H1 (cell line): ENCODE measurements around the gene CFB. TPM values are rescaled to one million over a fixed set of nuclear protein-coding genes. Genes with fewer than 3 reads are reported as not detected.

ENCODE experiments used
- CTCF ChIA-PET: fragments of 300-600 bp; sonication (Branson Sonifier 250); formaldehyde crosslinking; loops from one replicate; lab custom pipeline; 2021; ENCODE audit not compliant: partially characterized antibody; lab: Charles Lee
- POLR2A ChIA-PET: fragments of 300-600 bp; sonication (Branson Sonifier 250); formaldehyde crosslinking; loops from one replicate; lab custom pipeline; 2021; ENCODE audit warnings: inconsistent platforms; ENCODE audit not compliant: partially characterized antibody; lab: Charles Lee
- DNase-seq, 2 experiments: peaks; one replicate each; pipeline versions ENCODE4 v3.0.0 to v3.0.0-alpha.2; 2010 to 2022; ENCODE audit warnings: low spot score in 2 of 2, low read depth in 1 of 2, mixed read lengths in 1 of 2
- FAIRE-seq: peaks from 2 replicates; lab custom pipeline; 2011; peaks lifted over from hg19 to GRCh38; lab: Jason Lieb, UNC
- H2AFZ ChIP-seq: 2 replicates; pipeline ENCODE4 v1.8.1; 2012; ENCODE audit warnings: low read length, inconsistent platforms
- H2AK5ac ChIP-seq: 2 replicates; pipeline ENCODE4 v1.6.1; 2013; ENCODE audit warnings: low read depth, low read length
- H2BK120ac ChIP-seq: replicated peaks from 2 replicates; pipeline ENCODE3; 2013; ENCODE audit warnings: low read depth, low read length, inconsistent platforms
- H2BK12ac ChIP-seq: 2 replicates; pipeline ENCODE4 v1.6.1; 2013; ENCODE audit warnings: low read depth, low read length
- H2BK15ac ChIP-seq: 2 replicates; pipeline ENCODE4 v1.6.1; 2013; ENCODE audit warnings: low read length
- H2BK20ac ChIP-seq: 2 replicates; pipeline ENCODE4 v1.6.1; 2013; ENCODE audit warnings: low read length
- H2BK5ac ChIP-seq: 2 replicates; pipeline ENCODE4 v1.6.1; 2013; ENCODE audit warnings: low read depth, low read length
- H3K14ac ChIP-seq: 2 replicates; pipeline ENCODE4 v1.6.1; 2013; ENCODE audit warnings: inconsistent platforms; ENCODE audit not compliant: insufficient read length
- H3K18ac ChIP-seq: 2 replicates; pipeline ENCODE4 v1.6.1; 2013; ENCODE audit warnings: low read length; ENCODE audit errors: extremely low read depth
- H3K23ac ChIP-seq: 2 replicates; pipeline ENCODE4 v1.6.1; 2013; ENCODE audit warnings: inconsistent platforms; ENCODE audit not compliant: insufficient read length
- H3K23me2 ChIP-seq: 2 replicates; pipeline ENCODE4 v1.6.1; 2013; ENCODE audit warnings: low read depth, low read length
- H3K27ac ChIP-seq: 2 replicates; pipeline ENCODE4 v1.6.1; 2011; ENCODE audit warnings: low read depth, low read length, inconsistent platforms
- H3K27me3 ChIP-seq, 4 experiments: replicated peaks in 1 of 4; 1 replicate in 1 of 4; 2 replicates in 3 of 4; pipeline versions ENCODE4 v1.6.1 to v1.8.1; 2011 to 2013; ENCODE audit warnings: low read length in 3 of 4, mild to moderate bottlenecking in 3 of 4, inconsistent platforms in 2 of 4, mixed read lengths in 2 of 4, moderate library complexity in 1 of 4; ENCODE audit not compliant: control insufficient read depth in 3 of 4, insufficient read depth in 3 of 4; ENCODE audit errors: extremely low read depth in 1 of 4
- H3K36me3 ChIP-seq, 4 experiments: 2 replicates each; pipeline versions ENCODE4 v1.6.1 to v1.8.1; 2011 to 2013; ENCODE audit warnings: mild to moderate bottlenecking in 4 of 4, low read length in 3 of 4, moderate library complexity in 2 of 4, control low read depth in 1 of 4, inconsistent platforms in 1 of 4; ENCODE audit not compliant: insufficient read depth in 4 of 4, control insufficient read depth in 2 of 4
- H3K4ac ChIP-seq: replicated peaks from 2 replicates; pipeline ENCODE3; 2013; ENCODE audit warnings: low read length, low read depth, mixed read lengths, inconsistent platforms; ENCODE audit not compliant: insufficient read length
- H3K4me1 ChIP-seq, 4 experiments: replicated peaks in 1 of 4; 1 replicate in 1 of 4; 2 replicates in 3 of 4; pipeline versions ENCODE4 v1.6.1 to v1.8.1; 2011 to 2013; ENCODE audit warnings: low read length in 3 of 4, inconsistent platforms in 2 of 4, mixed read lengths in 1 of 4; ENCODE audit not compliant: insufficient read depth in 4 of 4, control insufficient read depth in 3 of 4
- H3K4me2 ChIP-seq, 2 experiments: 2 replicates each; pipeline versions ENCODE4 v1.6.1 to v1.8.1; 2011 to 2013; ENCODE audit warnings: low read depth in 2 of 2, low read length in 2 of 2, control low read depth in 1 of 2, inconsistent platforms in 1 of 2, mild to moderate bottlenecking in 1 of 2; ENCODE audit not compliant: insufficient read depth in 1 of 2
- H3K4me3 ChIP-seq, 4 experiments: fragments of 200-600, 300-600 bp in 1 of 4; sonication (generic), shearing (Covaris generic), sonication (Bioruptor Twin) in 1 of 4; 2 replicates each; pipeline versions ENCODE4 v1.5.1 to v1.8.1; 2011 to 2016; ENCODE audit warnings: low read length in 4 of 4, low read depth in 3 of 4, control low read depth in 2 of 4, inconsistent platforms in 2 of 4, mild to moderate bottlenecking in 2 of 4, mixed read lengths in 1 of 4, moderate library complexity in 1 of 4; ENCODE audit not compliant: insufficient read depth in 2 of 4; ENCODE audit errors: extremely low read depth in 1 of 4
- H3K56ac ChIP-seq: replicated peaks from 2 replicates; pipeline ENCODE3; 2013; ENCODE audit warnings: low read depth, mild to moderate bottlenecking, mixed read lengths, low read length, inconsistent platforms; ENCODE audit not compliant: insufficient read length
- H3K79me1 ChIP-seq: 2 replicates; pipeline ENCODE4 v1.6.1; 2013; ENCODE audit warnings: low read depth, low read length, control low read depth
- H3K79me2 ChIP-seq, 2 experiments: 2 replicates each; pipeline versions ENCODE4 v1.6.1 to v1.8.1; 2012 to 2013; ENCODE audit warnings: low read length in 2 of 2, mild to moderate bottlenecking in 2 of 2, inconsistent platforms in 1 of 2; ENCODE audit not compliant: insufficient read depth in 2 of 2, control insufficient read depth in 1 of 2
- H3K9ac ChIP-seq, 4 experiments: replicated peaks in 1 of 4; 1 replicate in 1 of 4; 2 replicates in 3 of 4; pipeline versions ENCODE4 v1.6.1 to v1.8.1; 2011 to 2013; ENCODE audit warnings: low read depth in 3 of 4, low read length in 3 of 4, control low read depth in 2 of 4, mild to moderate bottlenecking in 2 of 4, moderate library complexity in 2 of 4, inconsistent platforms in 1 of 4; ENCODE audit errors: extremely low read depth in 1 of 4
- H3K9me3 ChIP-seq, 2 experiments: 2 replicates each; pipeline versions ENCODE4 v1.6.1 to v1.8.1; 2012 to 2013; ENCODE audit warnings: mild to moderate bottlenecking in 2 of 2, moderate library complexity in 2 of 2, control low read depth in 1 of 2, inconsistent platforms in 1 of 2, low read depth in 1 of 2, low read length in 1 of 2, mixed read lengths in 1 of 2; ENCODE audit not compliant: insufficient read depth in 2 of 2
- H4K20me1 ChIP-seq, 2 experiments: replicated peaks in 1 of 2; 2 replicates each; pipeline versions ENCODE3 to v1.8.1; 2011 to 2013; ENCODE audit warnings: inconsistent platforms in 2 of 2, low read length in 2 of 2, mild to moderate bottlenecking in 1 of 2; ENCODE audit not compliant: insufficient read depth in 2 of 2, control insufficient read depth in 1 of 2
- H4K5ac ChIP-seq: 2 replicates; pipeline ENCODE4 v1.6.1; 2013; ENCODE audit warnings: low read length, low read depth, mixed read lengths, inconsistent platforms; ENCODE audit not compliant: insufficient read length
- H4K8ac ChIP-seq: 2 replicates; pipeline ENCODE4 v1.8.0; 2013; ENCODE audit warnings: mild to moderate bottlenecking, moderate library complexity, low read length, inconsistent platforms; ENCODE audit not compliant: insufficient read depth; ENCODE audit errors: extremely low read depth
- H4K91ac ChIP-seq: replicated peaks from 2 replicates; pipeline ENCODE3; 2013; ENCODE audit warnings: low read length, mixed read lengths, inconsistent platforms; ENCODE audit not compliant: insufficient read length
- CHD2 ChIP-seq: IDR thresholded peaks from 2 replicates; pipeline ENCODE4 v1.6.1; 2012; ENCODE audit warnings: low read length, improper control_type of control experiment
- RAD21 ChIP-seq, 2 experiments: IDR thresholded peaks in 1 of 2; conservative IDR thresholded peaks in 1 of 2; 2 replicates each; pipeline ENCODE4 v1.6.1; 2011; ENCODE audit warnings: low read depth in 2 of 2, low read length in 2 of 2, improper control_type of control experiment in 1 of 2, inconsistent platforms in 1 of 2, mild to moderate bottlenecking in 1 of 2, moderate library complexity in 1 of 2
- RBBP5 ChIP-seq: IDR thresholded peaks from 2 replicates; pipeline ENCODE4 v1.7.1; 2012; ENCODE audit warnings: low read depth, mild to moderate bottlenecking, inconsistent platforms, low read length, moderate library complexity, borderline replicate concordance
- SIN3A ChIP-seq, 2 experiments: IDR thresholded peaks in 1 of 2; conservative IDR thresholded peaks in 1 of 2; 2 replicates each; pipeline ENCODE4 v1.6.1; 2011 to 2012; ENCODE audit warnings: low read length in 2 of 2, improper control_type of control experiment in 1 of 2, low read depth in 1 of 2, mild to moderate bottlenecking in 1 of 2
- YY1 ChIP-seq: IDR thresholded peaks from 2 replicates; pipeline ENCODE4 v1.6.1; 2011; ENCODE audit warnings: low read depth, mild to moderate bottlenecking, low read length
- WGBS, 2 experiments: shearing (Covaris generic) in 1 of 2; methylation state at CpG; one replicate each; pipeline versions ENCODE4 v1.1.6 to v1.1.7; 2013 to 2015; ENCODE audit warnings: low lambda C conversion rate in 2 of 2, mixed read lengths in 2 of 2, inconsistent platforms in 1 of 2, low coverage in 1 of 2, missing lambda C conversion rate in 1 of 2; ENCODE audit not compliant: insufficient replicate concordance in 2 of 2, insufficient coverage in 1 of 2, insufficient read length in 1 of 2; ENCODE audit errors: extremely low coverage in 1 of 2, missing lambda C conversion rate in 1 of 2; 5-methylcytosine and 5-hydroxymethylcytosine counted together
- polyA plus RNA-seq, 7 experiments: library from polyadenylated mRNA; depleted of rRNA in 3 of 7; stranded (reverse) in 5 of 7; unstranded in 2 of 7; fragments of >200 nt in 5 of 7; fragments of 200-250 nt in 2 of 7; gene quantifications; 1 replicate in 5 of 7; 2 replicates in 1 of 7; 4 replicates in 1 of 7; pipeline versions ENCODE4 v1.2.1 to v1.2.3, GENCODE V29; 2011 to 2013; ENCODE audit warnings: missing spikeins in 2 of 7, mixed read lengths in 2 of 7
- total RNA-seq: library from RNA; stranded (reverse); fragmentation: NEBNext Ultra II Directional; extraction: Animal tissue kit (Norgen Biotek cat#: 25700); gene quantifications from 2 replicates; pipeline ENCODE4 v1.2.1, GENCODE V29; 2021

Gene CFB
- total and polyA plus RNA-seq, 2 of the 8 experiments (the other 6 are each of a cell fraction or from before 2014, with no cell fraction given): 0.09 TPM; not detected in 1

- peak within 1 kb of the TSS; percentile 86 for H3K4me2 ChIP-seq
- H3K79me2 ChIP-seq: peaks cover 0 to 12% of the 10 kb centered on the region in 2 experiments; a peak in 2 of 4 replicates
- no peaks in the 10 kb centered on the region for H4K20me1 ChIP-seq
- peak within 1 kb of the TSS; percentile 19 for H3K4ac ChIP-seq
- no peak within 1 kb of the TSS for H2AFZ ChIP-seq
- peaks cover 10% of the 10 kb centered on the region for H3K23me2 ChIP-seq
- peak within 1 kb of the TSS; percentile 68 for H2BK12ac ChIP-seq
- no peaks in the 10 kb centered on the region for H3K27me3 ChIP-seq
- H3K9ac ChIP-seq: peak within 1 kb of the TSS in 3 of 4 experiments; percentile 34 to 57 (median 42); a peak in 5 of 7 replicates
- H3K56ac ChIP-seq: peak within 1 kb of the TSS; percentile 42
- FAIRE-seq (no peak), DNase-seq (peak; percentile 86 to 93)
- H3K4me3 ChIP-seq: peak within 1 kb of the TSS; percentile 29 to 66 (median 51)
- no peaks in the 10 kb centered on the region for H3K9me3 ChIP-seq
- ChIA-PET CTCF (interaction anchor here (0.9 to 1.3 kb wide), 3 partner anchors 44 to 50 kb away, joined by 3 to 5 read pairs (median 3); partner anchors contain the start of gene CFB), POLR2A (interaction anchor here (0.7 to 1.2 kb wide), 9 partner anchors 11 to 188 kb away, joined by 3 to 5 read pairs (median 3); partner anchors contain the start of genes HSPA1A and HSPA1L)
- H3K18ac ChIP-seq: peak within 1 kb of the TSS; percentile 95
- H3K4me1 ChIP-seq: peaks cover 0 to 18% (median 12%) of the 10 kb centered on the region in 4 experiments; a peak in 6 of 7 replicates
- H2BK15ac ChIP-seq: peak within 1 kb of the TSS; percentile 81
- peaks cover 2% of the 10 kb centered on the region for H3K79me1 ChIP-seq
- H4K5ac ChIP-seq: peak within 1 kb of the TSS; percentile 20
- peak within 1 kb of the TSS; percentile 90; the same call in 1 of the 2 replicates for H2BK5ac ChIP-seq
- H3K36me3 ChIP-seq: peaks cover 0 to 5% (median 3%) of the 10 kb centered on the region in 4 experiments; a peak in 3 of 8 replicates
- WGBS, 2 experiments: 2% methylated on average over 47 of the region's 77 CpGs; no CpG with 5 or more reads in 1 of the 2 experiments
- no peak within 1 kb of the TSS for H3K27ac ChIP-seq
- no peak within 1 kb of the TSS for H3K23ac ChIP-seq
- no peak within 1 kb of the TSS for H2AK5ac ChIP-seq
- H2BK20ac ChIP-seq: 0 out of 2 replicates have a peak within 1 kb of the TSS, but pooled peaks have one; percentile 6
- H3K14ac ChIP-seq: no peak within 1 kb of the TSS
- H4K8ac ChIP-seq: peak within 1 kb of the TSS; percentile 42
- H4K91ac ChIP-seq: peak within 1 kb of the TSS; percentile 62
- no peak within 1 kb of the TSS for H2BK120ac ChIP-seq
- no peak for TF ChIP-seq CHD2
- TF ChIP-seq RAD21 (IDR thresholded peaks at IDR 0.05 in 1 of 2, conservative IDR thresholded peaks at IDR 0.05 in 1 of 2; ENCODE audit: low read depth in 2 of 2, low read length in 2 of 2): peak; percentile 56 to 57
- TF ChIP-seq YY1: peak; percentile 25; the same call in 1 of the 2 replicates
- TF ChIP-seq SIN3A (conservative IDR thresholded peaks at IDR 0.05 in 1 of 2, IDR thresholded peaks at IDR 0.05 in 1 of 2; ENCODE audit: low read depth in 1 of 2, low read length in 2 of 2): peak in 1 of 2 experiments; percentile 67; a peak in 2 of 4 replicates
- TF ChIP-seq RBBP5: peak; percentile 69; the same call in 1 of the 2 replicates
Measured at GRCh38 chr6:31901953-31902643, 43.8 kb upstream of the CFB start, which contains the start of gene ZBTB12. ZBTB12 (minus strand) TSS chr6:31902086; CDS start chr6:31901305, 781 bp downstream.
